HPDE6-E6E7 (cell line): ENCODE data around the gene ARID1B.
A peak's percentile ranks its signal among the peaks of the same experiment; 100 is the strongest.
"Not testable (repeated sequence)": the region's sequence is repeated elsewhere in the genome, so short reads cannot be mapped to it uniquely, and the experiment has no call there.

Experiments used
- DNase-seq: peaks from one replicate; pipeline ENCODE4 v3.0.0; 2011; ENCODE audit warnings: missing footprints; ENCODE audit errors: extremely low spot score

The ARID1B gene

DNA sequence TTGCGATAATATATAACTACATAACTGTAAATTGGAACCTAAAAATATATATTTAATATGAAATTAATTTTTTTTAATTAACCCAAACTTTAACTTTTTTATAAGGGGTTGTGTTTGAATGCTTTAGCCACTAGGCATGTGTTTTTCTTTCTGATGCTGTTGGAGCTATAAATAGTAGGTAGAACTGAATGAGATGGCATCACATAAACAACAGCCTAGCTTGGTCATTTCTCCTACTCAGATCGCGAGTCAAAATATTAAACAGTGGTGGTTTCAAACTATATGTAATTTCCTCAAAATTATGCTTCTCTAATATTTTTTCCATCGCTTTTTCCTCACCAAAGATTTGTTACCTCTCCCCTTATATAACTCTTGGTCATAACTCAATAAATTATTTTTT lies 243.2 kb downstream of the ARID1B start:
- no peak for DNase-seq

DNA sequence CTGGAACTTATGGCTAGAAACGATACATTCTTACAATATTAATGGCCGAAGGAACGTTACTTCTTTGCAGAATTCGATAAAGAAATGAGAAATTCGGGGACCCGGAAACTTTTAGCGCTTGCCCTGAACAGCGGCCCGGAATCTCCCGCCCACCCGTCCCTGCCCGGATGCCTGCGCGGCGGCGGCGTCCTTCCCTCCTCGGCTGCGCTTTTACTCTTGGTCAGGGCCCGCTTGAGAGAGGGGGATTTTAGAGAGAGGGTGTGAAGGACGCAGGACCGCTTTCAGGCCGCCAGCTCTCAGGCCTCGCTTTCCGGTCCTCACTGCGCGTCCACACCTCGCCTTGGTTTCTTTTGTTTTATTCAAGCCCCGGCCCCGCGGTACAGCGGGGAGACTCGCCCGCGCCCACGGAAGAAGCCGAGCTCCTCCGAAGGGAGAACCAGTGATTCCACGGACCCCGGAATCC lies 243.7 kb downstream of the ARID1B start:
- peak; percentile 39 for DNase-seq

DNA sequence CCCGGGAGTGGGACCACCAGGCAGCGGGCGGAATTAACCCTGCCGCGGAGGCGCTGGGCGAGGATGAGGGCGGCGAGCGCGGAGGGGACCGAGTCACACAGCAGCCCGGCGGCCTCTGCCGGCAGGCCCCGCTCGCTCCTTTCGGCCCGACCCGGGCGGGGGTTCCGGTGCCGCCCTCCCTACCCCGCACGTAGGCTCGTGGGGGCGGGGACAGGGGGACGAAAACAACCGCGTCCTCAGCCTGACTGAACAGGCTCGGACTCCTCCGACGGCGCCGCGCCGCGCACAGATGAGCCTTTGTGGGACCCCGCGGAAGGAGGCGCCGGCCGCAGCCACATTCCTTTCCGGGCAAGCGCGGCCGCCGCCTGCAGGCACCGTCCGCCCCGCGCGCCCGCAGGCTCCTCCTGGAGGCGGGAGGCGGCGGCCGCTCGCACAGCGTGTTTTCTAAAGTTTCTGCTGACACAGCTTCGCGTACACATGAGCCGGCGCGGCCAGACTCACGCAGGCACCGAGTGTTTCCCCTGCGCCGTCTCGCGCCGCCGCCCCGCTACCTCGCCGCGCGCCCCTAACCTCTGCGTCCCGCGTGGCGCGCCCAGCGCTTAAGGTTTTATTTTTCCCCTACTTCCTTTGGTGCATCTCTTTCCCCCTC lies 244.3 kb downstream of the ARID1B start:
- DNase-seq: peak; percentile 85

DNA sequence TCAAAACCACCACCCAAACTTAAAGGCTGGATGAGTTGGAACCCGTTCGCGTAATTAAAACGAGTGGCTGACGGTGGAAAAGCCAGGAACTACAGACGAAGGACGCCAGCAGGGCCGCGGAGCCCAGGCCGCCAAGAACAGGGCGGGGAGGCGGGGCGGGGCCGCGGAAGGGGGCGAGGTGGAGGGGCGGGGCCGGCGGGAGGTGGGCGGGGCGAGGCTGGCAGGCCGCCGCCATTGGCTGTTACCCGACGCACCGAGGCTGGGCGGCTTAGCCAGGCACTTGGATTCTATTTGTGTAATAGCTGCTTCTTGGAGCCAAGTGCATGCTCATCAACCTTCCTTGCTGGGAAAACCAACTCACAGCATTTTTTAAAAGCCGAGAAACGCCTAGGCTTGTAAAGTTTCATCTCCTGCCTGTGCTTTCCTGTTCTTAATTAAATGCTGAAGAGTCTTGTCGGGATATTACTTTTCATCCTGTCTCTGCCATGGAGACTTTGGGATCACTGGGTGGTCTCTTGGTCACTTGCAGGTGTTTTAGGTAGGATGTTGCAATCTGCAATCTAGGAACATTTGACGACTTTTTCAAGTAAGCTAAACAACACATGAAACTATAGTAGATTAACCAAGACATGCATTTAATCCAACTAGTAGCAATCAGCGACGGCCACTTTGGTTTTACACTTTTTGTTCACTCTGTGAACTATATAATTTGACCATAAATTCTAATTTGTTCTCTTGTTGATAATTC lies 245.0 kb downstream of the ARID1B start:
- peak; percentile 84 for DNase-seq

DNA sequence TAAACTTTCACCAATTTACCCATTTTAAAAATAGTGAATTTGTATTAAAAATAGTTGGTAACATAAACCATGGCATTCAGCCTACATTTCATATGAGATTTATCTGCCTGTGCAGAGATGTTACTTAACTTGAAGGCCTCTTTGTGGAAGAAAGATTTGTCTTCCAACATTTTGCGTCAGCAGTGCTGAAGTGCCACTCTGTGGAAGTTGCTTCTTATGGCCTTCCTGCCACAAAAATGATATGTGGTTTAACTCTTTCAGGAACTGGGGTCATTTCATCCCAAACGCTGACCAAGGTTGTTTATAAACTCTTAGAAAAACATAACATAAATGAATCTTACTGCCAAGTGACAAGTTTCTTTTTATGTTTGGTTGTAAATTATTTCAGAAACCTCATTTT lies 246.8 kb downstream of the ARID1B start:
- DNase-seq: no peak

DNA sequence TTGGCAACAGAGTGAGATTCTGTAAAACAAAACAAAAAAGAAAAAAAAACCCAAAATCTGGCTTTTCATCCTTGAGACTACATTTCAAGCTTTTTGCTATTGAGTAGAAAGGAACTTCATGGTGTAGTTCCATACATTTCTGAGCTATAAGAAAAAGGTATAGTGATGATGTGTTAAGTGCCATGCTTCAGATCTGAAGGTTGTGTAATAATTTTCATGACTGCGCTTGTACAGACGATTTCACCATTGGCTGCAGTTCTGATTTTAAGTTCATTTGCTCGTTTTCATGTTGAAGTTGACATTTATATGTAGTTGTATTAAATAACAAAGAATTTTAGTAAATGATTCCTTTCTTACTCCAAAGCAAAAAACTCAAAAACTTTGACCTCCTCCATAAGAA lies 247.6 kb downstream of the ARID1B start:
- DNase-seq: no peak

DNA sequence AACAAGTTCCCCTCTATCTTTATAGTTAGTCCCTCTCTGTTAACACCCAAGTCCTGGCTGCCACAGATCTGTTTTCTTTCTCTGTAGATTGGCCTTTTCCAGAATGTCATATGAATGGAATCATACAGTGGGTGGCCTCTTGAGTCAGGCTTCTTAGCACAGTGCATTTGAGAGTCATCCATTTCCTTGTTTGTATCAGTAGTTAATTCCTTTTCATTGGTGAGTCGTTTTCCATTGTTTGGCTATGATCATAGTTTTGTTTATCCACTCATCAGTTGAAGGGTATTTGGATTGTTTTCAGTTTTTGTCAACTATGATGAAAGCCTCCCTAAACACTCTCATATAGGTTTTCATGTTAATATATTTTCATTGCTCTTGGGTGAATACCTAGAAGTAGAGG lies 248.3 kb downstream of the ARID1B start:
- DNase-seq: no peak

DNA sequence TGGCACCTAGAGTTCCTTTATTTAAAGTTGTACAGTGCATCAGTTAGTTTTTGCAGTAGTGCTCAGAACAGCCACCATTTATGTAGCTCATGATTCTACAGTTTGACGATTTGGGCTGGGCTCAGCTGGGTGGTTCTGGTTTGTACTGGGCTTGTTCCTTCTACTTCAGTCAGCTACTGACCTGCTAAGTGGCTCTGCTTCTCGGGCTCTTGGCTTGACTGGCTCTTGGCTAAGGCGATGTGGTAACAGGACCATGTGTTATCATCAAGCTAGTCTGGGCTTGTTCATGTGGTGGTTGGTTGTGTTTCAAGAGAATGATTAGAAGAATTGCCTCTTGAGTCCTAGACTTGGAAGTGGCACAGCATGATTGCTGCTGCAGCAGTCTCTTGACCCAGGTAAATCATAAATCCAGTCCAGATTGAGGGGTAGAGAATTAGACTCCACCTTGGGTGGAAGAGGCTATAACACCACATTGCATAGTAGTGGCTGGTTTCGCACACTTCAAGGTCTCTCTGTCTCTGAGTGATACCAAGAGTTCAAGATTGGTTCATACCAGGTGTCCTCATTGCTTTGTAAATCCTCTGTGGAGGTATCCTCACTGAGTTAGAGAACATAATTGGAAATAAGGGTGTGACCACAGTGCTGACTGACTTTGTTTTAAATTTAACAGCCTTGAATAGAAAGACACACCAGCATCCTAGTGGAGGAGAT lies 253.0 kb downstream of the ARID1B start:
- DNase-seq: peak; percentile 32

DNA sequence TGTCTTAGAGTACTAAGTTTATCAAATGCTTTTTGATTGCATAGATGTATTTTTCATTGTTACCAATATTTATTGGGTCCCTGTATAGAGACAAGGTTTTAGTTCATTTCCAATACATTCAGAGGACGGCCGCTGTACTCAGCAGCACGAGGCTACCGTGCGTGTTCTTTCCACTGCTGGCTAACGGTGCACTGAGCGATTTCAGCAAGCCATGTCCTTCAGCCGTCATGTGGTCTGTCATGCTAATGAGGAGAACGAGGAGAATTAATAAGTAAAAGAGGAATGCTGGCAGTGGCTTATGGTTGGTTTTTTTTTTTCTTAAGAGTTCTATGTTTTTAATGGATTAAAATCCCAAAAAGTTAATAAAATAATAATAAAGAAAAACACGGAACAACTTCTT lies 253.6 kb downstream of the ARID1B start:
- DNase-seq: no peak

DNA sequence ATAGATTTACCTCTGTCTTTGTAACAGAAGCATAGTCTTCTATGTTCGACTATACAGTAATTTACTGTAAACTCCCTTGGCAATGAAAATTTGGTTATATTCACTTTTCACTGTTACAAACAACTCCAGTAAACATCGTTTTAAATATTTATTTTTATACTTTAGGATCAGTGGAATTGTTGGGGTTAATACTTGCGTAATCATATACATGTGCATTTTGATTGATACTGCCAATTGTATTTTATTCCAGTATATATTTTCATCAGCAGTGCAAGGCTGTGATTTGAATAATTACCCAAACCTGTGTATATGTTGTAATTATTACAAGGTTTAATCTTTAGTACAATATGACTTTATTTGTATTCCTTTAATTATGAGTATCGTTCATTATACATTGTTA lies 255.7 kb downstream of the ARID1B start:
- DNase-seq: no peak

DNA sequence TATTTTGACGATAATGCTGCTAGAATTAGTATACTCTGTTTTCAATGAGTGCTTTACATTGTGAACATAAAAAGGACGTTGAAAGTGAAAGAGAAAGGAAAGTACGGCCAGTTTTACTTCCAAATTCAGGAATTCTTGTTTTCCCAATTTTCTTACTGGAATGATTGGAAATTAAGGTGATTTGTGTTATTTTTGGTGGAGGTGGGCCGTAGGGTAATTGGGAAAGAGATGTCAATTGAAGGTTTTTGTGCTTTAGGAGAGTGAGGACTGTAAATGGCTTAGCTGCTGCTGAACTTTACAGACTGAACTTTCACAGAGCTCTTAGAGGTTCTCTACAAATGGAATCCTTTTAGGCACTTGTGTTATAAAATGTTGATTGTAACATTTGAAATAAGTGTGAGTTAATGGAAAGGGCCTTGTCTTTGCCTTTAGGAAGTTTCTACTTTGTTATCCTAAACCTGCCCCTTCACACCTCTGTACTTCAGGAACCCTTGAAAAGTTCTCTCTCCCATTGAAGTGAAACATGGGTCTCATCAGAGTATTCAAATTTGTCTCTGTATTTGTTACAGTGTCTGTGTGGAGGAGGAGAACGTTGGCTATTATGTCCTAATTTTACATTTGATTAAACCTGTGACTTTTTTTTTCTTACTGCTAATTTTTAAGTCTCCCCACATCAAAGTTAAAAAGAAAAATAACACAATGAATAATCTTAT lies 256.4 kb downstream of the ARID1B start:
- DNase-seq: no peak

DNA sequence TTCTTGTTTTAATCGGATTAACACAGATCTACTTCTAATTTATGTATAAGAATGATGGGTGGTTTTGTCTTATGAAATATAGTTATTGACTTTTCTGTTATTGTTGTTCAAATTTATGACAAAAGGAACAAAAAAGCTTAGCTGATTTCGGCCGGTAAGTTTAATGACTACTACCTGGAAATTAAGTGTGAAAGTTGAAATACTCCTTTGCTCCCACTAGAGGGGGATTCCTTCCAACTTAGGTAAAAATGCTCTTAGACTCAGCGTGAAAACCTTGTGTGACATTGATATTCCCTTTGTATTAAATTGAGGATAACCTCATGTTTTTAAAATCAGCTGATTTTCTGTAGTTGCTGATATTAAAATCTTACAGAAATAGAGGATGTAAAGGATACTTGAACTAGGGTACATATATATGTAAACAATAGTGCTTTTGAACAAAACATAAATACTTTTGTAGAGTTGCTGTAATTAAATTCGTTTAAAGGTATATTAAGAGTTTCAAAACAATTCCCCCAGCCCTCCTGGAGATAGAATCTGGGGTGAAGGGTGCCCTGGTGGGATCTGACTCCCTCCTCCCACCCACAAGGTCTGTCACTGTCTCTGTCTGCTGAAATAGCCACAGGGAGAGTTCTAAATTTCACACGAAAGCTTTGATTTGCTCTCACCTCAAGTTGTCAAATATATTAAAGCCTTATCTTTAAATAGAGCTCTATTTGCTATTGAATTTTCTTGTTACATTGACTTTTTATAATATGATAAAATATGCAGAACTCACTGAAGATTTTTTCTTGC lies 257.5 kb downstream of the ARID1B start:
- peak; percentile 32 for DNase-seq

DNA sequence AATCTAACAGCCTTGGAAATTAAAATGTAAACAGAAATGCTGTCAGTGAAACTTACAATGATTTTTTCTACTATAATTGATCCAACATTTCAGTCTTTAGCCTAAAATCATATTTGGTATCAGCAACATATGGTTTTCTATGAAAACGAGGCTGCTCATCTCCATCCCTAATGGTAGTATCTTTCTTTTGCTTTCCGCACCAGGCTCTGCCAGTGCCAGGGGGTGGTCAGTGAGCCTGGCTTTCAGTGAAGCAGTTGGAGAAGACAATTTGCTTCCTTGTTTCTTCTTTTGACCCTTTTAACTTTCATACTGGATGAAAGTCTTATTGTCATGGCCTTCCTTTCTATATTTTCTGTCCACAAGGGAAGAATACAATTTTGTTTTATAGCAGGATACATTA lies 258.4 kb downstream of the ARID1B start:
- no peak for DNase-seq

DNA sequence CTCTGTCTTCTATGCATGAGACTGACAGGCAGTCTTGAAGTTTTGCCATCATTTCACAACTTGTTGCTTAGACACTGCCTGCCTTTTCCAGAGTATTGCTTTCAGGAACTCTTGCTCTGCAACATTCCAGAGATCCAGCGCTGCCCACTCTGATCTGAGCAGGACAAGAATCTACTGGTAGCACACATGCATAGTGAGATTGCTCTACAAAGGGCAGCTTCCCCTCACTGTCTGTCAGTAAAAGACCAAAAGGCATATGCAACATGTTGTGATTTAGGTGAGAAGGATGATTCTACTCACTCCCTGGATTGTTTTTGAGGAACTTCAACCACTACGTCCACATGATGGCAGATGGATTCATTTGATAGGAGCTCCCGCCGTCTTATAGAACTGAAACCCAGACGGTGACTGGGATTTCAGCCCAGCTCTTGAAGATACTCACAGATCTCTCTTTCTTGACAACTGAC lies 259.1 kb downstream of the ARID1B start:
- DNase-seq: peak; percentile 66

DNA sequence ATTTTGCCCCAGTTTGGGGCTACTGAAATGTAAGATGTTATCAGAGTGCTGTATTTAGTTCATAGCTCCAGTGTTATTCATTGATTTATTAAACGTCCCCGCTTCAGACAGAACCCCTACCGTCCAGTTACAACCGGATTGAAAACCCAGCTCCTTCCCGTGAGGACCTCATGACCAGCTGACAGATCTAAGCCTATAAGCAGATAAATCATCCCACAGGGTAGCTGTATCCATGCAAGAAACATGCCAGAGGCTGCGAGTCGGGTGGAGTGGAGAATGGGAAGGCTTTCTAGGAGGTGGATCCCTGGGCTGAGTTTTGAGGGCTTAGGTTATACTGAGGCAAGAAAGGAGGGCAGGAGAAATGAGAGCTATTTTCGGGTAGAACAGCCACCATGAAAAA lies 260.0 kb downstream of the ARID1B start:
- no peak for DNase-seq

DNA sequence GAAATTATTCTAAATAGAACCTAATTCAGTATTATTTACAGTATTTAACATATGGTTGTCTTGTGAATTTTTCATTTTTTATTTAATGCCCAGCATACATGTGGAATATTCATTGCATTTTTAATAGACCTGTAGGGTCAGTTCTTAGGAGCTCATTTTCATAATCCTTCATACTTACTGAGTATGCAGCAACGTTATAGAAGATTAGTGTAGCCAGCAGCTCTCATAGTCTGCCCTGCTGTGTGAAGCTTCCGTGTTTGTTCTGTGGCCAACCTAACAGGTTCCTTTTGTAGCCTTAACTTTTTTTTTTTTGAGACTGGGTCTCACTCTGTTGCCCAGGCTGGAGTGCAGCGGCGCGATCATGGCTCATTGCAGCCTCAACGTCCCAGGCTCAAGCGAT lies 261.4 kb downstream of the ARID1B start:
- DNase-seq: no peak

DNA sequence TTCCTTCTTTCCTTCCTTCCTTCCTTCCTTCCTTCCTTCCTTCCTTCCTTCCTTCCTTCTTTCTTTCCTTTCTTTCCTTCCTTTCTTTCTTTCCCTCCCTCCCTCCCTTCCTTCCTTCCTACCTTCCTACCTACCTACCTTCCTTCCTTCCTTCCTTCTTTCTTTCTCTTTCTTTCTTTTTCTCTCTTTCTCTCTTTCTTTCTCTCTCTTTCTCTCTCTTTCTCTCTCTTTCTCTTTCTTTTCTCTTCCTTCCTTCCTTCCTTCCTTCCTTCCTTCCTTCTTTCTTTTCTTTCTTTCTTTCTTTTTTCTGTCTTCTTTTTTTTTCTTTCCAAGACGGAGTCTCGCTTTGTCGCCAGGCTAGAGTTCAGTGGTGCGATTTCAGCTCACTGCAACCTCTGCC lies 262.5 kb downstream of the ARID1B start:
- DNase-seq: not testable (repeated sequence)

DNA sequence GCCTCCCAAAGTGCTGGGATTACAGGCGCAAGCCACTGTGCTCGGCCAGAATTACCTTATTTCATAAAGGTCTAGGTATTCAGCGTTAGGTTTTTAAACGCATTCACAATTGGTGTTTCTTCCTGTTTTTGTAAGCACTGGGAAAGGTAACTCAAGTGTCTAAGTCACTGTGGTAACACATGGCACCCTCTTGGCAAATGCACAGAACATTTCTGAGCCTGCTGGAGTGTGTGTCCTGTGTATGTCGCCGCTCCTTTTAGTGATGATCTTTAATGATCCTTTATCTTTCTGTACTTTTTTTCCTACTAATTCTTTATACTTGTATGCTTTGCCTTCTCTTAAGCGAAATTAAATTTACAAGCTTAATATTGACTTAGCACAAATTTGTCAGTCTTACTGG lies 263.0 kb downstream of the ARID1B start:
- no peak for DNase-seq

DNA sequence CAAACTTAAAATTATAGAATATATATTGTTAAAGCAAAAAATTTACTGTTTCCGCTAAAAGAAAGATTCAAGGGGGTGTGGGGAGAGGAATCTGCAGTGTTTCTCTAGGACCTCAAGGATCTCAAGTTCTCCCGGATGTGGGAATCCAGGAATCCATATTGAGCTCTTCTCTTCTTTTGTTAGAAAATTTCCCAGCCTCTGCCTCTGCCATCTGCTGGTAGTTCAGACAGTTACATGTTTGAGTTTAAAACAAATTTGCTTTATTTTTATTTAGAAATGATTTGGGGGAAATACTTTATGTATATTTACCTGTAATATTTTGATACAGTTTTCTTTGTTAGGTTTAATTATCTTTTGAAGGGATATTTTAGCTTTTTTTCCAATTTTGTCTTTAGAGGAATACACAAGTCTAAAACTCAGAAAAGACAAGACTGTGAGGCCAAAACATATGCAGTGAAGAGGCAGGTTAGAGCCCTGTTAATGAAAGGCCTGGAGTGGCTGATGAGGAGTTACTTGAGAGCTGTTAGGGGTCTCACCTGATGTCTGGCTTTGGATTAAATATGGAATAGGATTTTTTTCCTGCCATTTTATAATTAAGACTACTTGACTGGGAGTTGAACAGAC lies 268.8 kb downstream of the ARID1B start:
- peak; percentile 27 for DNase-seq

DNA sequence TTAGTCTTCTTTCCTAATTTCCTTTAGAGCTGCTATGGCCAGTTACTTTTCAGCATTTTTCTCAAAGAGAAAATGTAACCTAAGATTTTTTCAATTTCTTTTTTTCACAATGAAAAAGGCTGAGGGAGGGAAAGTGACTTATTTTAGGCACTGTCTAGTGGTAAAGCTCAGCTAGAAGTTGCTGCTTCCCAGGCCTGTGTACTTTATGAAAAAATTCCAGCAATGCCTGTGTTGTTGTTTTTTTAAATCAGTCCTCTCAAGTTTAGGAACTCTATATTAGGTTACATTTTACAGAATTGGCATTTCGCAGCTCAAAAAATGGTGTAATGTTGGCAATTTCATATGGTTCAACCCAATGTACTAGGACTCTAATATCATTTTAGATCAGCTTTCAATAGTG lies 269.6 kb downstream of the ARID1B start:
- DNase-seq: no peak

DNA sequence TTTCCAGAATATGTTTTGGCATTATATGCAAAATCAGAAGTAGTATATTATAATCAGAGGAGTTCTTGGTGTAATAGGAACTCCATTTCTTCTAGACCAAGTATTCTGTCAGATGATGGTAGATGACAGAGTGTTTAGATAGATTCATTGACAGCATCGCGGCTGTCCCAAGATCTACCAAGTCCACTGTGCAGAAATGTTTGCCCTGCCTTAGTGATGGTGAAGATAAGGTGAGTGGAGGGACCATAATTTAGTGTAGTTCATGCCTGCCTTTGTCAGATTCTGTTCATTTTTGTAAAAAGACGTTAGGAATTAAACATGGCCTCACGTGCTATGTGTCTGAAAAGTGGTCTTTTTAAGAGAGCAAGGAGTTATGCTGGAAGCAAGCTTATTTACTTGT lies 270.1 kb downstream of the ARID1B start:
- no peak for DNase-seq
